ENCODE data around the gene GP9.

Gene GP9

DNA sequence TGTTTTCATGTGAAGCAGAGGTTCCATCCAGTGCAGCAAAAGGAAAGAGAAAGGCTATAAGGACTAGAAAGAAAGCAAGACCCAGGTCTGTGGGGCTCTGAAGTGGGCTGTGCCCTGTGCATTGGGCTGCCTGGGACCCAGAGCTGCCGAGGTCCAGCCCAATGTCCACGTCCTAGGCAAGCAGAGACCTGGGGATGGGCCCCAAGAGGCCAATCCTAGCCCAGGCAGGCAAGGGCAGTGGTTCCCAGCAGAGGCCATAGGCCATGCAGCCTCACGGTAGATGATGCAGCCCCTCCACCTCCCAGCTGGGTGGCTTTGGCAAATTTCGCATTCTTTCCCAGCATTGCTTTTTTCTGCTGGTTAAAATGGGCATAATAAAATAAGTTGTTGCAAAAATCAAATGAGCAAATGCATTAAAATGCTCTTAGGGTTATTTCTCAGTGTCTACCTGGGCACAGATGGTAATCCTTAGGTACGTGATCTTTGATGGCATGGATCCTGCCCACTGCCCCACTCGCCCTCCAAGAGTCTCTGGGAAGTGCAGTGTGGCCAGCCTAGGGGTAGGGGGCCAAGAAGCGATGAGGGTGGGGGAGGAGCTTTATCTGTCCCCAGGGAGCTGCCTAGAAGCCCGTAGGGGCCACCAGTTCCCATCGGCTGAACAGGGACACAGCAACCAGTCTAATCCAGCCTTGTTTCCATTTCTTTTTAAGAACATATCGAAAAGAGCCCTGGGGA is 22.3 kb upstream of the GP9 start:
- ChIA-PET POLR2A (no interaction called here), CTCF (interaction anchor here (1.7 to 7.8 kb wide), 3 partner anchors 8 to 15 kb away, joined by 7 to 56 read pairs (median 26); no protein-coding TSS in a partner anchor)
- DNase-seq = no peak
- no peak overlapping the region for H3K4me3 ChIP-seq (ENCODE audit: control insufficient read depth in 1 of 7, extremely low read depth in 1 of 7, insufficient read depth in 4 of 7, low read depth in 2 of 7, low read length in 6 of 7)
- no peaks in the 10 kb centered on the region for H3K27me3 ChIP-seq (replicated peaks in 2 of 5; ENCODE audit: control insufficient read depth in 4 of 5, insufficient read depth in 5 of 5, low read length in 4 of 5)
- 98% methylated on average over 9 of the region's 10 CpGs for WGBS (ENCODE audit: insufficient coverage)
- peaks cover 0 to 41% (median 29%) of the 10 kb centered on the region in 4 experiments for H3K4me1 ChIP-seq (ENCODE audit: control extremely low read depth in 1 of 4, control insufficient read depth in 4 of 4, insufficient read depth in 4 of 4, low read length in 3 of 4)
- H3K27ac ChIP-seq (ENCODE audit: insufficient read depth in 1 of 2, low read depth in 1 of 2, low read length in 2 of 2, poor library complexity in 1 of 2, severe bottlenecking in 2 of 2) = no peak overlapping the region
- no peaks in the 10 kb centered on the region for H3K9me3 ChIP-seq (ENCODE audit: control extremely low read depth in 1 of 5, control insufficient read depth in 4 of 5, insufficient read depth in 2 of 5, low read depth in 1 of 5, low read length in 4 of 5)
- peaks cover 0 to 10% (median 2%) of the 10 kb centered on the region in 4 experiments for H3K36me3 ChIP-seq (ENCODE audit: control insufficient read depth in 4 of 4, insufficient read depth in 4 of 4, low read length in 3 of 4)

DNA sequence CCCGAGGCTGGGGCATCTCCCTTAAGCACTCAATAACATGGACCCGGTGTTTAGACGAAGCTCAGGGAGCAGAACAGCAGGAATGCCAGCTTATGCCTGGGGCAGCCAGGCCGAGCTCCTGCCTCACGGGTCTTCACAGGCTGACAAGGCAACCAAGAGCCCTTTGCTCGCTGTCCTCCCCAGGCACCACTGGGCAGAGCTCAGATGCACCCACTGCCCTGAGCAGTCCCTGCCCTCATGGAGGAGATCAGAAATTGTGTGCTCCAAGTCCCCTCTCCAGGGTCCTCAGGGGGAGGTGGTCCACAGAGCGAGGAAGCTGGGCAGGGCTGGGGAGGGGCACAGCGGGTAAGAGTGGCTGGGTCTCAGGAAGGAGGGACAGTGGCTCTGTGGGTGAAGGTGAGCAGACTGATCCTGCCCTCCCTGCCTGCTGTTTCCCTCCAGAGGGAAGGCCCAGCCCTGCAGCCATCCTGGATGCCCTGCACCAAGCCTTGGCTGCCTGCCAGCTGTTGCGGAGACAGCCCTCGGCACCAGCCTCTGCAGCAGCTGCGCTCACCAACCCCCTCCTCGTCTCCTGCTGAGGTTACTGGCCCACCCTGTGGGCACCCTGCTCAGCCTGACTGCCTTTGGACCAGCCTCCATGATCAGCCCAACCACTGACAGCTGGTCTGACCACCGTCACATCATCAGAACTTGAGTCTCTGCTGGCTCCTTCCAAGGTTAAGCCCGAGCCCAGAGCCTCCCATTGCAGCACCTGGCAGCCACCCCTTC is 21.1 kb upstream of the GP9 start:
- no peak overlapping the region for H3K4me3 ChIP-seq (ENCODE audit: control insufficient read depth in 1 of 7, extremely low read depth in 1 of 7, insufficient read depth in 4 of 7, low read depth in 2 of 7, low read length in 6 of 7)
- H3K9me3 ChIP-seq (ENCODE audit: control extremely low read depth in 1 of 5, control insufficient read depth in 4 of 5, insufficient read depth in 2 of 5, low read depth in 1 of 5, low read length in 4 of 5) = peaks cover 0 to 2% (median 0%) of the 10 kb centered on the region in 5 experiments
- CTCF ChIA-PET = interaction anchor here (0.6 to 7.8 kb wide), 6 partner anchors 9 to 69 kb away, joined by 3 to 56 read pairs (median 11); no protein-coding TSS in a partner anchor
- H3K4me1 ChIP-seq (ENCODE audit: control extremely low read depth in 1 of 4, control insufficient read depth in 4 of 4, insufficient read depth in 4 of 4, low read length in 3 of 4) = peaks cover 0 to 37% (median 27%) of the 10 kb centered on the region in 4 experiments
- no peak overlapping the region for H3K27ac ChIP-seq (ENCODE audit: insufficient read depth in 1 of 2, low read depth in 1 of 2, low read length in 2 of 2, poor library complexity in 1 of 2, severe bottlenecking in 2 of 2)
- no peaks in the 10 kb centered on the region for H3K27me3 ChIP-seq (replicated peaks in 2 of 5; ENCODE audit: control insufficient read depth in 4 of 5, insufficient read depth in 5 of 5, low read length in 4 of 5)
- H3K36me3 ChIP-seq (ENCODE audit: control insufficient read depth in 4 of 4, insufficient read depth in 4 of 4, low read length in 3 of 4) = peaks cover 0 to 4% (median 0%) of the 10 kb centered on the region in 4 experiments
- DNase-seq = peak in 2 of 3 donors; percentile 63 to 64
- WGBS (ENCODE audit: insufficient coverage) = 64% methylated on average over 14 of the region's 14 CpGs
- POLR2A ChIA-PET = interaction anchor here (0.6 kb wide), 1 partner anchor 21 kb away, joined by 4 read pairs; no protein-coding TSS in a partner anchor

DNA sequence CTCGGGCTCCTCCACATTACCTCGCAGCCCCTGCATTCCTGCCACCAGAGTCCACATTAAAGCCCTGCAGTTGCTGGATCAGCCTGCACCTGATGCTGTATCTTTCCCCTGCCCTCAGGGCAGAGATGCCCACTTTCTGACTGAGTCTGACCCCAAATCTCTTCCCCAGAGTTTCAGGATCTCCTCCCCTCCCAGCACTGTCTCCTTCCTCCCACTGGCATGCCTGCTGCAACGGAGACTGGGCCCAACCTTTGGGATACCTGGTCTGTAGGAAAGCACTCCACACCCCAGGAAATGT is 20.6 kb upstream of the GP9 start:
- H3K36me3 ChIP-seq (ENCODE audit: control insufficient read depth in 4 of 4, insufficient read depth in 4 of 4, low read length in 3 of 4) = peaks cover 0 to 4% (median 0%) of the 10 kb centered on the region in 4 experiments
- WGBS (ENCODE audit: insufficient coverage) = 89% methylated on average over 2 of the region's 3 CpGs
- DNase-seq = no peak
- peaks cover 0 to 32% (median 23%) of the 10 kb centered on the region in 4 experiments for H3K4me1 ChIP-seq (ENCODE audit: control extremely low read depth in 1 of 4, control insufficient read depth in 4 of 4, insufficient read depth in 4 of 4, low read length in 3 of 4)
- H3K4me3 ChIP-seq (ENCODE audit: control insufficient read depth in 1 of 7, extremely low read depth in 1 of 7, insufficient read depth in 4 of 7, low read depth in 2 of 7, low read length in 6 of 7) = no peak overlapping the region
- H3K9me3 ChIP-seq (ENCODE audit: control extremely low read depth in 1 of 5, control insufficient read depth in 4 of 5, insufficient read depth in 2 of 5, low read depth in 1 of 5, low read length in 4 of 5) = peaks cover 0 to 4% (median 0%) of the 10 kb centered on the region in 5 experiments
- no peak overlapping the region for H3K27ac ChIP-seq (ENCODE audit: insufficient read depth in 1 of 2, low read depth in 1 of 2, low read length in 2 of 2, poor library complexity in 1 of 2, severe bottlenecking in 2 of 2)
- POLR2A ChIA-PET = no interaction called here
- CTCF ChIA-PET = interaction anchor here (1.1 to 7.8 kb wide), 5 partner anchors 9 to 69 kb away, joined by 3 to 56 read pairs (median 15); no protein-coding TSS in a partner anchor
- no peaks in the 10 kb centered on the region for H3K27me3 ChIP-seq (replicated peaks in 2 of 5; ENCODE audit: control insufficient read depth in 4 of 5, insufficient read depth in 5 of 5, low read length in 4 of 5)

DNA sequence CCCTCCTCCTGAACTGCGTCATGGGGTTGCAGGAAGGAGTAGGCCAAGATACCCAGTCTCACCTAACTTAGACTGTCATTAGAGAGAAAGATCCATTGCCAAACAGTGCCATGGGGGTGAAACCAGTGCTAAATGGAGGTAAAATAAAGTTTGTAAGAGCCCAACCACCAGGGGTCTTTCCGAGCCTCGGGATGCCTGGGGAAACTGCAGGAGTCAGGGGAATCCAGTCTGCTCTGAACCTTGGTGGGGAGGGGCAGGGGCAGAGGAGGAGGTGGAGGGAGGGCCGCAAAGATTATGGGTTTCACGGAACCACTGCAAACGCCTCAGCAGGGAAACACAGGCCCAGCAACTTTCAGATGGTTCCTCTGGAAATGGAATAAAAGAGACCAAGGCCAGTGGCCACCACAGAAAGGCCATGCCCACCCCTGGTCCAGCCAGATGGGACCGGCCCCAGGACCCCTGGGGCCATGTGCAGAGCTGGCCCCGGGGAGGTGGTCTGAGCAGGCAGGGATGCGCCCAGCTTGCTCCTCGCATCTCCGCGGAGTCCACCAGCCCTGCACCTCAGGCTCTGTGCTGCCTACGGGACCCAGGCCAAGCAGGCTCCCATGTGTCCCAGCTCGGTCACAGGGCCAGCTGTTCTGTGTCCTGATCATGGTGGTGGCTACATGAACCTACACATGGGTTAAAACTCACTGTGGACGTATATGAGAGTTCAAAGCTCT is 19.8 kb upstream of the GP9 start:
- ChIA-PET CTCF (interaction anchor here (1.0 to 7.8 kb wide), 6 partner anchors 8 to 70 kb away, joined by 3 to 56 read pairs (median 6); no protein-coding TSS in a partner anchor), POLR2A (interaction anchor here (0.6 kb wide), 1 partner anchor 61 kb away, joined by 8 read pairs; no protein-coding TSS in a partner anchor)
- 96% methylated on average over 14 of the region's 15 CpGs for WGBS (ENCODE audit: insufficient coverage)
- Histone ChIP-seq H3K4me1 (ENCODE audit: control extremely low read depth in 1 of 4, control insufficient read depth in 4 of 4, insufficient read depth in 4 of 4, low read length in 3 of 4) (peaks cover 0 to 29% (median 18%) of the 10 kb centered on the region in 4 experiments), H3K27ac (ENCODE audit: insufficient read depth in 1 of 2, low read depth in 1 of 2, low read length in 2 of 2, poor library complexity in 1 of 2, severe bottlenecking in 2 of 2) (no peak overlapping the region), H3K4me3 (ENCODE audit: control insufficient read depth in 1 of 7, extremely low read depth in 1 of 7, insufficient read depth in 4 of 7, low read depth in 2 of 7, low read length in 6 of 7) (no peak overlapping the region), H3K36me3 (ENCODE audit: control insufficient read depth in 4 of 4, insufficient read depth in 4 of 4, low read length in 3 of 4) (no peaks in the 10 kb centered on the region), H3K9me3 (ENCODE audit: control extremely low read depth in 1 of 5, control insufficient read depth in 4 of 5, insufficient read depth in 2 of 5, low read depth in 1 of 5, low read length in 4 of 5) (peaks cover 0 to 4% (median 0%) of the 10 kb centered on the region in 5 experiments), H3K27me3 (replicated peaks in 2 of 5; ENCODE audit: control insufficient read depth in 4 of 5, insufficient read depth in 5 of 5, low read length in 4 of 5) (no peaks in the 10 kb centered on the region)
- DNase-seq = no peak

DNA sequence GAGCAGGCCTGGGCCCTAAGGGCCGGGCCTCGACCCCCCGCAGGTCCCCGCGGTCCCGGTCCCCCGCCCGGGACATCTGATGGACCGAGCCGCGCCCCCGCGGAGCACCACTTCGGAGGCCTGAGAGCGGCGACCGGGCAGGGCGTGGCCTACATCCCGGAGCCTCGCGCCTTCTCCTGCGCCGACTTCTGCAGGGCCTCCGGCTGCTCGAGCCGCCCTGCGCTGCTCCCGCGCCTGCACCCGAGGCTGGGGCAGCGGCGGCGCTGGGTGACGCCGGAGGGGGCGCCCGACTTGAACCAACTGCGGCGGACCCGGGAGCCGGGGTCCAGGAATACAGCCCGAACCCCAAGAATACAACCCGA is 14.9 kb upstream of the GP9 start:
- peak in 2 of 3 donors; percentile 50 to 65 for DNase-seq
- WGBS (ENCODE audit: insufficient coverage) = 2% methylated on average over 35 of the region's 43 CpGs
- Histone ChIP-seq H3K27ac (ENCODE audit: insufficient read depth in 1 of 2, low read depth in 1 of 2, low read length in 2 of 2, poor library complexity in 1 of 2, severe bottlenecking in 2 of 2) (no peak overlapping the region), H3K27me3 (replicated peaks in 2 of 5; ENCODE audit: control insufficient read depth in 4 of 5, insufficient read depth in 5 of 5, low read length in 4 of 5) (peaks cover 0 to 9% (median 0%) of the 10 kb centered on the region in 5 experiments), H3K36me3 (ENCODE audit: control insufficient read depth in 4 of 4, insufficient read depth in 4 of 4, low read length in 3 of 4) (no peaks in the 10 kb centered on the region), H3K4me3 (ENCODE audit: control insufficient read depth in 1 of 7, extremely low read depth in 1 of 7, insufficient read depth in 4 of 7, low read depth in 2 of 7, low read length in 6 of 7) (peak overlapping the region in 6 of 7 experiments; percentile 12 to 73 (median 60)), H3K4me1 (ENCODE audit: control extremely low read depth in 1 of 4, control insufficient read depth in 4 of 4, insufficient read depth in 4 of 4, low read length in 3 of 4) (peaks cover 0 to 14% (median 6%) of the 10 kb centered on the region in 4 experiments), H3K9me3 (ENCODE audit: control extremely low read depth in 1 of 5, control insufficient read depth in 4 of 5, insufficient read depth in 2 of 5, low read depth in 1 of 5, low read length in 4 of 5) (peaks cover 0 to 8% (median 0%) of the 10 kb centered on the region in 5 experiments)
- ChIA-PET CTCF (interaction anchor here (0.6 to 3.1 kb wide), 6 partner anchors 12 to 75 kb away, joined by 3 to 9 read pairs (median 4); no protein-coding TSS in a partner anchor), POLR2A (no interaction called here)

DNA sequence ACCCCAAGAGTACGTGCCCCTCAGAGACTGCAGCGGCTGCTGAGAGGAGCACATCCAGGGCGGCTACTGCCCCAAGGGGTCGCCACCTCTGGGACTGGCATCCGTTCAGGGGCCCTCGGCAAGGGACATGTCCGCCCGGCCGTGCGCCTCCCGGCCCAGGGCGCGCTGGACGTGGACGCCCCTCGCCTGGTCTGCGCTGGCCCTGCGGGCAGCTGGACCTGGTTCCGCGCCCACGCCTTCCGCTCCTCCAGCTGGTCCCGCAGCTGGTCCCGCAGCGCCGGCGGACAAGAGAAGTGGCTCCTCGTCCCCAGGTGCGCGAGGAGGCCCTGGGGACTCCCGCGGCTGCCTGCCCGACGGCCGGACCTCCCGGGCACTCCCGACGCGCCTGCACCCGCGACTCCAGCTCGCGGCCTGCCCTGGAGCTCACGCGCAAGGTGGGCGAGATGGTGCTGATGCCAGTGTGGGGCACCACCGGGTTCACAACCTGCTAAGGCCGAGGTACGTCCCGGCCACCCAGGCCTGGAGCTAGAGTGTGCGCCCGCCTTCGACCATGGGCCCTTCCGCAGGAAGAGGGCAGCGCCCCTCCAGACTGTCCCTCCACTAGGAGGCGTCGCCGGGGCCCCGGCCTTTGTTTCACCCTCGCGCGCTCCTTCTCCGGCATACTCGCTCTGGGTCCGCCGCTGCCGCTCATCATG is 14.4 kb upstream of the GP9 start:
- ChIA-PET POLR2A (no interaction called here), CTCF (interaction anchor here (0.8 to 3.1 kb wide), 8 partner anchors 12 to 100 kb away, joined by 3 to 9 read pairs (median 4); no protein-coding TSS in a partner anchor)
- peak in 2 of 3 donors; percentile 24 for DNase-seq
- WGBS (ENCODE audit: insufficient coverage) = 32% methylated on average over 63 of the region's 67 CpGs
- Histone ChIP-seq H3K4me3 (ENCODE audit: control insufficient read depth in 1 of 7, extremely low read depth in 1 of 7, insufficient read depth in 4 of 7, low read depth in 2 of 7, low read length in 6 of 7) (peak overlapping the region in 6 of 7 experiments; percentile 12 to 73 (median 60)), H3K9me3 (ENCODE audit: control extremely low read depth in 1 of 5, control insufficient read depth in 4 of 5, insufficient read depth in 2 of 5, low read depth in 1 of 5, low read length in 4 of 5) (peaks cover 0 to 8% (median 0%) of the 10 kb centered on the region in 5 experiments), H3K27me3 (replicated peaks in 2 of 5; ENCODE audit: control insufficient read depth in 4 of 5, insufficient read depth in 5 of 5, low read length in 4 of 5) (peaks cover 0 to 9% (median 0%) of the 10 kb centered on the region in 5 experiments), H3K27ac (ENCODE audit: insufficient read depth in 1 of 2, low read depth in 1 of 2, low read length in 2 of 2, poor library complexity in 1 of 2, severe bottlenecking in 2 of 2) (no peak overlapping the region), H3K36me3 (ENCODE audit: control insufficient read depth in 4 of 4, insufficient read depth in 4 of 4, low read length in 3 of 4) (no peaks in the 10 kb centered on the region), H3K4me1 (ENCODE audit: control extremely low read depth in 1 of 4, control insufficient read depth in 4 of 4, insufficient read depth in 4 of 4, low read length in 3 of 4) (peaks cover 0 to 14% (median 6%) of the 10 kb centered on the region in 4 experiments)
